ENCODE measurements around the gene COL5A1.

COL5A1 gene

DNA sequence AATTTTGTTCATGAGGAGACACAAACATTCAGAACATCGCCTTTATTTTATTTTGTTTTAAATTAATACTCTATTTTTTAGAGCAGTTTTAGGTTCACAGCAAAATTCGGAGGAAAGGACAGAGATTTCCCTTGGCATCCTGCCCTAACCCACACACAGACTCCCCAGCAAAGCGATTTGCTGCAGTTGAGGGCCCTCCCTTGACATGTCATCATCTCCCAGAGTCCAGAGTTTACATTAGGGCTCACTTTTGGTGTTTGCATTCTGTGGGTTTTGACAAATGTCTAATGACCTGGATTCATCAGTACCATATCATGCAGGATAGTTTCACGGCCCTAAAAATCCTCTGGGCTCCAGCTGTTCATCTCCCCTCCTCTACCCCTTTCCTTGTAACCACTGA, 33.6 kb upstream of the COL5A1 start:
- DNase-seq: no peak

DNA sequence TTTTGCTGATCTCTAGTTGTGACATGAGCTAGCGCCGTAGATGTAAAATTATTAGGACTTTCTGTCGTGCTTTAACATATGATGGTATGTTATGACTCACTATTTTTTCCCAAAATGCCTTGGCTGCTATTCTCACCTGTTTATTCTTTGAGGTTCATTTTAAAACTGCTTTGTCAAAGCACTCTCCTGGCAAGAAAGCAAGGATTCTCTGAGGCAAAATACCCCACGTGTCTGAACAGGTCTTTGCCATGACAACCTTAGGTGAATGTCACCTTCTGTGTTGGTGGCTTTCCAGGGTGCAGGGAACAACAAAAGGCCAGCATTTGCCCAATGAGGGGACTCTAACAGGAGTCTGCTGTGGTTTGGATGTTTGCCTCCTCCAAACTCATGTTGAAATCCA, 30.6 kb upstream of the COL5A1 start:
- DNase-seq: no peak

DNA sequence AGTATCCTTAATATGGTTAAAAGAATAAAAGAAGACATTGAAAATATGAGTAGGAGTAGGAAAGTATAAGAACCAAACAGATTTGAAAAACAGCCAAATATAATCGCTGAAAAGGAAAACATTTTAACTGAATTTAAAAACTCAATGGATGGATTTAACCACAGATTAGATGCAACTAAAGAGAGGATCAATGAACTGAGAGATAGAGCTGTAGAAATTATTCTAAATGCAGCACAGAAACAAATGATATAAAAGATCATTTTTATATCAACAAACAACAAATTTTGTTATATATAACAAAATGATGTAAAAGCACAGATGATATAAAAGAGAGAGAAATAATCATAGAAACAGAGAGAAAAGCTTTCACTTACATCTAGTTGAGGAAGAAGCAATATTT, 29.3 kb upstream of the COL5A1 start:
- DNase-seq: no peak

DNA sequence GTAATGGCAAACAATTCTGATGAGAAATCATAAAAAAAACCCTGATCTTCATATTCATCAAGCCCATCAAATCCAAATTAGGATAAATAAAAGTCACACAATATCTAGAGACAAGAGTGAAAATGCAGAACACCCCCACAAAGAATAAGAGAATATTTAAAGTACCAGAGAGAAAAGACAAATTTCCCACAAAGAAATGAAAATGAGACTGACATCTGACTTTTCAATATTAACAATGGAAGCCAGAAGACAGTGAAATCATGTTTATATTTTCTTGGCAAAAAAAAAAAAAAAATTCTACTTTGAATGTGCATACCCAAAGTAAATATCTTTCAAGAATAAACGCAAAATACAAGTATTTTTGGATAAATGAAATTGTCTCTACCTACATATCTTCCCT, 28.9 kb upstream of the COL5A1 start:
- DNase-seq: no peak

- DNase-seq: no peak
Observed at GRCh38 chr9:134614256-134614655, 27.3 kb upstream of the COL5A1 start.

DNA sequence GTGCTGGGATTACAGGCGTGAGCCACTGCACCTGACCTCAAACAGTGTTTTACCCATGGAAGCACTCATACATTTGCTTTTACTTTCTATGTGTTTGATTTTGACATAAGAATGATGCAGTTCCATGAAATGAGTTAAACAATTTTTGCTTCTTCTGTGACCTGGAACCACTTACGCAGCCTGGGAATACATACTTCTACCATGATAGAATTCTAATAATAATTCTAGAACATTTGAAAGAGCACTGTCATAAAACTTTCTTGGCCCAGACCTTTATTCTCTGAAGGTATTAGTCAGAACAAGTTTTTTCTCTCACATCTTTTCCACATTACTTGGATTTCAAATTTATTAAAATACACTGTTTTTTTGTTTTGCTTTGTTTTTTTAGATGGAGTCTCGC, 25.3 kb upstream of the COL5A1 start:
- DNase-seq: no peak

- no peak for DNase-seq
Observed at GRCh38 chr9:134617246-134617645, 24.4 kb upstream of the COL5A1 start.

GRCh38 chr9:134617836-134618162, 23.8 kb upstream of the COL5A1 start:
- DNase-seq: no peak

- no peak for DNase-seq
Observed at GRCh38 chr9:134618163-134618832, 23.3 kb upstream of the COL5A1 start.

- DNase-seq: no peak
Observed at GRCh38 chr9:134618833-134619447, 22.7 kb upstream of the COL5A1 start.

DNA sequence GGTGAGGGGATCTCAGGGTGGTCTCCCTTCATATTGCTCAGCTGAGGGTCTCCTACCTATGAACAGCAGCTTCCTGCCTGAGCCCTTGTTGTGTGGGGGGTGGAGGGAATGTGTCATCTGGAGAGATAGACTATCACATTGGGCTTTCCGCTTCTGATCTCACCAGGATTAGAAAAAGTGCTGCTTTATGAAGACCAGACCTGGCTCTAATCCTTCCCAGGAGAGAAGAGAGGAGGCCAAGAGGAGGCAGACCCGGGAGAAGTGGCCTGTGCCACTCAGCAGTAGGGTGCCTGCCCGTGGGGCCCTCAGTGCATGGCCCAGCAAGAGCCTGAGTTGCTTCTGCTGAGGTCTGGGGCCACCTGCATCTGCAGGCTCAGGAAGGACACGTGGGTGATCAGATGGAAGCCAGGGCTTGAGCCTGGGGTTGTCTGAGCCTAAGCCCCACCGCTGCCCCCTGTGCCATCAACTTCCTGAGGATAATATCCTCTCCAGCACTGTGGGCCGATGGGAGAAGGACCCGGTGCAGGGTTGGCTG, 22.1 kb upstream of the COL5A1 start:
- DNase-seq: no peak

- no peak for DNase-seq
Observed at GRCh38 chr9:134619983-134620661, 21.5 kb upstream of the COL5A1 start.

DNA sequence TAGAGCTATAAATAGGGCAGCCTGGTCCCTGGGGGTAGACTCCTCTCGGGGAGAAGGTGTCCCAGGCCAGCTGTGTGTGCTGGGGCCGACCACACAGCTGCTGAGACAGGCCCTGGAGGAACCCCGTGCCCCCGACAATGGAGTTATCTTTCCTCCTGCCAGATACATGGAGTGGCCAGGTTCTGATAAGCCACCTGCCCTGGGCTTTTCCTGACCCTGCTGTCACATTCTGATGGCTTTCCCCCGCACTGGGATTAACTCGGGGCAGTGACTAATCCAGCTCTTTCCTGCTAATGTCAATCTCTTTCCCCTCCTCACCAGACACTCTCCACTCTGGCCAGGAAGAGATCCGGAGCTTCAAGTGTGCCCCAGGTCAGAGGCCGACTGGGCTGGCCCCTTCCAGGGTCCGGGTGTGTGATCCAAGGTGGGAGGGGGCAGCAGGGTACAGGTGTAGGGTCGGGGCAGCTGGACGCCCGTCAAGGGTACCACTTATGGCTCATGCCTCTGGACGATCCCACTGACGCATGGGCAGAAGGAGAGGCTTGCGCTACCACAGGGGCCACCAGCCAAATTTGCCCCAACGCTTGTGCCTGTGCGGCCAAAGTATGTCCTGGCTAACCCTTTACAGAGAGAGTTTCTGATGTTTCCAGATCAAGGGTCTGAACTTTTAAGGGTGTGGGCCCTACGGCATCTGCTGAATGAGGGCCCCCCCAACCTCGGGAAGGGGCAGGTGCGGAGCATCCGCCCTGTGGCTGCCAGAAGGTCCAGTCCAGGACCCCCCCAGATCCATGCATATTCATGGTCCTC, 20.6 kb upstream of the COL5A1 start:
- no peak for DNase-seq

GRCh38 chr9:134621558-134622110, 20.0 kb upstream of the COL5A1 start:
- DNase-seq: no peak

GRCh38 chr9:134622896-134623257, 18.7 kb upstream of the COL5A1 start:
- DNase-seq: no peak

GRCh38 chr9:134623258-134624066, 18.1 kb upstream of the COL5A1 start:
- DNase-seq: no peak

DNA sequence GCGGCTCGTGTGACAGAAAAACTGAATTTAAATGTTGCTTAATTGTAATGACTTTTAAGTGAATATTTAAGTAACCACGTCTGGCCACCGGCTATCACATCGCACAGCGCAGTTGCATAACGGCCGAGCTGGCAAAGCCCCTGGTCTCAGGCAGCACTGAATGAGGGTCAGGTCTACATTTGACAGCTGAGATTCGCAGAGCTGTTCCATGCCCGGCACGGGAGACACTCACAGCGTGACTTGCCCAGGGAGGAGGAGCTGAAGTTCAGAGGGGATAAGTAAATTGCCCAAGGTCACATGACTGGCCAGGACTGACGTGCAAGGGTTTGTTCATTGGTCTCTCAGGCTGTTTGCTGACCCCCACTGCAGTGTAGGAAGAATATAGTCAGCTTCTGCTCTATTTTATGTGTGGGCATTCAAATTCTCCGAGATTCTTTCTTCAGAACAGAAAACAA, 17.4 kb upstream of the COL5A1 start:
- no peak for DNase-seq

- no peak for DNase-seq
Observed at GRCh38 chr9:134624621-134625181, 16.9 kb upstream of the COL5A1 start.

- DNase-seq: no peak
Observed at GRCh38 chr9:134625361-134626068, 16.1 kb upstream of the COL5A1 start.

GRCh38 chr9:134626069-134626423, 15.6 kb upstream of the COL5A1 start:
- no peak for DNase-seq

All from CD4-positive, alpha-beta T cell treated with Interleukin-12 subunit alpha and Interleukin-12 subunit beta, for 1 hour (primary cell).